ENCODE data around the gene MYL5. TPM values are rescaled to one million over a fixed set of nuclear protein-coding genes. Genes with fewer than 3 reads are reported as not detected.

Gene MYL5
- total RNA-seq, 1 experiment from 2014 or later: 18.0 TPM

DNA sequence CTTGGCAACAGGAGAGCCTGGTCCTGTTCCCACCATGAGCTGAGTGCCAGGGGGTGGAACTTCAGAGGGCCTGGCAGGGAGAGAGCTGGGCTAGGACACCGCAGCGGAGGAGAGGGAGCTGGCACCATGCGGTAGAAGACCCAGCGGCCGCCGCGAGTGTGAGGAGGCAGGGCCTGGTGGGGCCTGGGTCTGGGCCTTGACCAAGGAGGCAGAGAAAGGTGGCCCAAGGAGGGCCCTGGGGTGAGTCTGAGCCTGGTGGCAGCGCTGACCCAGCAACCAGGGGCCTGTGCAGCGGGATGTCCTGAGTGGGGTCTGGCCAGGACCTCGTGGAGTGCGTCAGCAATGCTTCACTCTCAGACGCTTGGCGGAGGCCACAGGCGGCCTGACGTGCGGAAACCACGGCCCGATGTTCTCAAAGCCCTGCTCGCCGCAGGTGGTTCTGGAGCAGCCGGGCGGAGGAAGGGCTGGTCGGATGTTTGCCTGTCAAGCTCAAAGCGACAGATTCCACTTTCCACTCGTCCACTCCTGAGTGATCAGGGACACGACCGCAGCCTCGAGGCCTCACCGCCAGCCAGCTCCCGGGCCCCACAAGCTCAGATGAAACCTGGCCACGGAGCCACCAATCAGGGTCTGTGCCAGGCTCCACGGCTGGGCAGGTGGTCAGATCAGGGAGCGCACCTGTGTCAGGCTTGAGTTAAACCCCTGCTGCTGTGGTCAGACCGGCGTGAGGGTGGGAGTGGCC, 21.1 kb upstream of the MYL5 start:
- H4K91ac ChIP-seq (ENCODE audit: insufficient read length, low read depth, low read length): no peak overlapping the region
- H2BK5ac ChIP-seq (ENCODE audit: insufficient read length, low read length): no peak overlapping the region
- no peaks in the 10 kb centered on the region for H3K23me2 ChIP-seq (ENCODE audit: insufficient read length, low read depth, low read length, poor library complexity, severe bottlenecking)
- H3K36me3 Mint-ChIP-seq (ENCODE audit: insufficient read depth in 1 of 3, low read depth in 3 of 3): no peaks in the 10 kb centered on the region; a peak in 1 of 7 replicates
- TF ChIP-seq, protein P1, sequence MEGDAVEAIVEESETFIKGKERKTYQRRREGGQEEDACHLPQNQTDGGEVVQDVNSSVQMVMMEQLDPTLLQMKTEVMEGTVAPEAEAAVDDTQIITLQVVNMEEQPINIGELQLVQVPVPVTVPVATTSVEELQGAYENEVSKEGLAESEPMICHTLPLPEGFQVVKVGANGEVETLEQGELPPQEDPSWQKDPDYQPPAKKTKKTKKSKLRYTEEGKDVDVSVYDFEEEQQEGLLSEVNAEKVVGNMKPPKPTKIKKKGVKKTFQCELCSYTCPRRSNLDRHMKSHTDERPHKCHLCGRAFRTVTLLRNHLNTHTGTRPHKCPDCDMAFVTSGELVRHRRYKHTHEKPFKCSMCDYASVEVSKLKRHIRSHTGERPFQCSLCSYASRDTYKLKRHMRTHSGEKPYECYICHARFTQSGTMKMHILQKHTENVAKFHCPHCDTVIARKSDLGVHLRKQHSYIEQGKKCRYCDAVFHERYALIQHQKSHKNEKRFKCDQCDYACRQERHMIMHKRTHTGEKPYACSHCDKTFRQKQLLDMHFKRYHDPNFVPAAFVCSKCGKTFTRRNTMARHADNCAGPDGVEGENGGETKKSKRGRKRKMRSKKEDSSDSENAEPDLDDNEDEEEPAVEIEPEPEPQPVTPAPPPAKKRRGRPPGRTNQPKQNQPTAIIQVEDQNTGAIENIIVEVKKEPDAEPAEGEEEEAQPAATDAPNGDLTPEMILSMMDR (conservative IDR thresholded peaks at IDR 0.05): no peak
- H3K4me2 ChIP-seq (ENCODE audit: insufficient read depth, insufficient read length, low read length): no peak overlapping the region
- WGBS (ENCODE audit: extremely low coverage, insufficient read length, low lambda C conversion rate): no CpG with 5 or more reads among the region's 35 CpGs
- H3K4me3 Mint-ChIP-seq: no peak overlapping the region
- H4K5ac ChIP-seq (ENCODE audit: insufficient read length, low read depth, low read length): no peak overlapping the region
- H3K27me3 Mint-ChIP-seq (ENCODE audit: low read depth): no peaks in the 10 kb centered on the region; the same call in none of the 2 replicates
- H3K4me1 ChIP-seq (ENCODE audit: insufficient read depth, low read length): no peaks in the 10 kb centered on the region
- no peak overlapping the region for H2AFZ ChIP-seq (ENCODE audit: low read length)
- no peak overlapping the region for H3K18ac ChIP-seq (ENCODE audit: insufficient read length, low read depth, low read length)
- no peak overlapping the region for H3K27ac ChIP-seq (ENCODE audit: insufficient read length, low read depth, low read length)
- H2AK5ac ChIP-seq (ENCODE audit: insufficient read length, low read length): no peak overlapping the region
- H3K4me1 Mint-ChIP-seq: peaks cover 2 to 15% of the 10 kb centered on the region in 2 experiments; a peak in 3 of 4 replicates
- H2BK20ac ChIP-seq (ENCODE audit: low read depth, low read length, poor library complexity, severe bottlenecking): no peak overlapping the region
- no peak overlapping the region for H4K8ac ChIP-seq (replicated peaks; ENCODE audit: insufficient read length, low read depth, low read length)
- no peak overlapping the region for H3K14ac ChIP-seq (ENCODE audit: insufficient read depth, low read length)
- no peak overlapping the region for H3K4ac ChIP-seq (ENCODE audit: low read depth, low read length)
- H3K9ac ChIP-seq (ENCODE audit: extremely low read depth, insufficient read length, low read length): no peak overlapping the region
- no peaks in the 10 kb centered on the region for H4K20me1 ChIP-seq (ENCODE audit: control insufficient read depth, insufficient read depth, insufficient read length)
- H3K79me1 ChIP-seq (ENCODE audit: insufficient read depth, low read depth, low read length, poor library complexity, severe bottlenecking): no peaks in the 10 kb centered on the region
- no peak overlapping the region for H3K23ac ChIP-seq (ENCODE audit: insufficient read length, low read depth, low read length)
- no peak for DNase-seq
- no peak overlapping the region for H2BK120ac ChIP-seq (ENCODE audit: low read depth, low read length, poor library complexity, severe bottlenecking)
- H3K27me3 ChIP-seq (ENCODE audit: insufficient read depth, low read length): no peaks in the 10 kb centered on the region
- no peak overlapping the region for H3K27ac Mint-ChIP-seq
- H2BK12ac ChIP-seq (ENCODE audit: insufficient read length, low read depth, low read length): no peak overlapping the region
- no peaks in the 10 kb centered on the region for H3K9me3 ChIP-seq (ENCODE audit: control insufficient read depth, low read depth, low read length)
- no peaks in the 10 kb centered on the region for H3K79me2 ChIP-seq (ENCODE audit: insufficient read depth, low read length)
- no peak overlapping the region for H3K56ac ChIP-seq (ENCODE audit: insufficient read length, low read depth, low read length)
- no peak overlapping the region for H2BK15ac ChIP-seq (ENCODE audit: low read depth, low read length)
- no peaks in the 10 kb centered on the region; a peak in 1 of 5 replicates for H3K9me3 Mint-ChIP-seq
- H3T11ph ChIP-seq (ENCODE audit: low read length): no peak overlapping the region

All from H9 (cell line).